ENCODE data around the gene ATP5ME.
A peak's percentile ranks its signal among the peaks of the same experiment; 100 is the strongest.
"Not testable (repeated sequence)": the region's sequence is repeated elsewhere in the genome, so short reads cannot be mapped to it uniquely, and the experiment has no call there.

The ATP5ME gene

GRCh38 chr4:705278-706082 lies 31.4 kb upstream of the ATP5ME start, which contains the start of gene PCGF3:
PCGF3 (plus strand) TSS chr4:705832; CDS start chr4:733681, 27,849 bp downstream.
- DNase-seq (ENCODE audit: low read depth, low spot score): peak; percentile 81

GRCh38 chr4:704971-705277 lies 30.8 kb upstream of the ATP5ME start:
- DNase-seq (ENCODE audit: low read depth, low spot score): no peak

- DNase-seq (ENCODE audit: low read depth, low spot score): no peak
These were observed 30.3 kb upstream of the ATP5ME start for GRCh38 chr4:704198-704891.

- no peak for DNase-seq (ENCODE audit: low read depth, low spot score)
These were observed 29.5 kb upstream of the ATP5ME start for GRCh38 chr4:703336-704197.

GRCh38 chr4:702618-703048 lies 28.6 kb upstream of the ATP5ME start:
- no peak for DNase-seq (ENCODE audit: low read depth, low spot score)

GRCh38 chr4:700587-701264 lies 26.6 kb upstream of the ATP5ME start:
- no peak for DNase-seq (ENCODE audit: low read depth, low spot score)

GRCh38 chr4:699816-700580 lies 25.9 kb upstream of the ATP5ME start:
- no peak for DNase-seq (ENCODE audit: low read depth, low spot score)

GRCh38 chr4:694341-694940 lies 20.4 kb upstream of the ATP5ME start:
- not testable (repeated sequence) for DNase-seq (ENCODE audit: low read depth, low spot score)

GRCh38 chr4:692771-693554 lies 18.9 kb upstream of the ATP5ME start:
- no peak for DNase-seq (ENCODE audit: low read depth, low spot score)

- no peak for DNase-seq (ENCODE audit: low read depth, low spot score)
These were observed 15.6 kb upstream of the ATP5ME start for GRCh38 chr4:689723-690122.

GRCh38 chr4:688854-689681 lies 15.0 kb upstream of the ATP5ME start, which contains the start of gene SLC49A3:
SLC49A3 (minus strand) TSS chr4:689151; CDS start chr4:689127, 24 bp downstream.
- DNase-seq (ENCODE audit: low read depth, low spot score): no peak

- no peak for DNase-seq (ENCODE audit: low read depth, low spot score)
These were observed 14.1 kb upstream of the ATP5ME start for GRCh38 chr4:687971-688853.

GRCh38 chr4:687048-687970 lies 13.2 kb upstream of the ATP5ME start:
- DNase-seq (ENCODE audit: low read depth, low spot score): no peak

GRCh38 chr4:686413-687040 lies 12.5 kb upstream of the ATP5ME start:
- no peak for DNase-seq (ENCODE audit: low read depth, low spot score)

- DNase-seq (ENCODE audit: low read depth, low spot score): no peak
These were observed 11.8 kb upstream of the ATP5ME start for GRCh38 chr4:685679-686412.
